SH-SY5Y (cell line): Measurements from ENCODE around the gene SIK2.

Source experiments
- GATA2 ChIP-seq: IDR thresholded peaks from 2 replicates; pipeline ENCODE4 v1.6.1; 2011; ENCODE audit warnings: mild to moderate bottlenecking, low read depth, low read length
- GATA3 ChIP-seq: IDR thresholded peaks from 2 replicates; pipeline ENCODE4 v1.6.1; 2011; ENCODE audit warnings: low read depth, mild to moderate bottlenecking, low read length, moderate library complexity

GRCh38 chr11:111699579-111700156 is 97.4 kb downstream of the SIK2 start:
- TF ChIP-seq GATA3 (no peak), GATA2 (no peak)
